Aorta (tissue), 5 donors: ENCODE data around the gene TAF1B. TPM values are rescaled to one million over a fixed set of nuclear protein-coding genes. Genes with fewer than 3 reads are reported as not detected.
"Not testable (repeated sequence)": the region's sequence is repeated elsewhere in the genome, so short reads cannot be mapped to it uniquely, and the experiment has no call there.

Experiments used
- ATAC-seq: fragments of 200-7000 bp; cut with Tn5 transposase; one replicate; pipeline ENCODE4 v1.9.1; 2022; ENCODE audit warnings: moderate library complexity; ENCODE audit not compliant: low FRiP score
- DNase-seq, 2 donors: peaks; one replicate each; pipeline ENCODE4 v3.0.0-alpha.2; 2020
- H3K27ac ChIP-seq, 2 donors: one replicate each; pipeline ENCODE4 v1.5.1; 2013; ENCODE audit warnings: low read length in 2 of 2, mild to moderate bottlenecking in 2 of 2, moderate library complexity in 2 of 2, control low read depth in 1 of 2, inconsistent platforms in 1 of 2, low read depth in 1 of 2
- H3K27me3 ChIP-seq, 2 donors: one replicate each; pipeline ENCODE4 v1.6.1; 2013; ENCODE audit warnings: control low read depth in 1 of 2, low read length in 1 of 2, mild to moderate bottlenecking in 1 of 2, moderate library complexity in 1 of 2; ENCODE audit not compliant: insufficient read depth in 2 of 2, control insufficient read depth in 1 of 2
- H3K36me3 ChIP-seq, 2 donors: one replicate each; pipeline ENCODE4 v1.6.1; 2013; ENCODE audit warnings: control low read depth in 1 of 2, low read length in 1 of 2, mild to moderate bottlenecking in 1 of 2; ENCODE audit not compliant: insufficient read depth in 2 of 2, control insufficient read depth in 1 of 2
- H3K4me1 ChIP-seq, 2 donors: one replicate each; pipeline ENCODE4 v1.6.1; 2013; ENCODE audit warnings: low read length in 2 of 2, control low read depth in 1 of 2, mild to moderate bottlenecking in 1 of 2, moderate library complexity in 1 of 2; ENCODE audit not compliant: insufficient read depth in 2 of 2, control insufficient read depth in 1 of 2
- H3K4me3 ChIP-seq, 2 donors: one replicate each; pipeline ENCODE4 v1.5.1; 2013; ENCODE audit warnings: low read length in 2 of 2, control low read depth in 1 of 2, mild to moderate bottlenecking in 1 of 2
- H3K9me3 ChIP-seq: one replicate; pipeline ENCODE4 v1.6.1; 2013; ENCODE audit warnings: mild to moderate bottlenecking, low read length; ENCODE audit not compliant: control insufficient read depth
- WGBS, 2 donors: extraction: QIAGEN DNeasy Blood & Tissue Kit; methylation state at CpG; one replicate each; pipeline ENCODE4 v1.1.7; 2013; 5-methylcytosine and 5-hydroxymethylcytosine counted together
- intact Hi-C, 2 donors: fragments of 100-400 bp; cut with DNase I; formaldehyde crosslinking; loops; one replicate each; pipeline versions ENCODE4 v1.14.2 to v1.15.0; 2022
- polyA plus RNA-seq, 2 donors: library from polyadenylated mRNA; stranded (reverse); fragments of 200-250 nt; gene quantifications; one replicate each; pipeline ENCODE4 v1.2.3, GENCODE V29; 2013
- total RNA-seq, 2 donors: library from RNA; stranded (reverse); fragmentation: NEBNext Ultra II Directional; extraction: Animal tissue kit (Norgen Biotek cat#: 25700); gene quantifications; one replicate each; pipeline ENCODE4 v1.2.1, GENCODE V29; 2021
- donor health status: healthy with polysubstance abuse.
- donor health status: Bipolar disorder and iron deficiency.
- donor health status: DM: no; HTN: no; CAD: no.
- donor health status: DM: no; HTN: no; CAD: no.
- donor health status: DM: yes; HTN: yes; CAD: no.

Gene TAF1B
- total and polyA plus RNA-seq, 4 donors: 2.8 to 21.9 (median 12.8) TPM

DNA sequence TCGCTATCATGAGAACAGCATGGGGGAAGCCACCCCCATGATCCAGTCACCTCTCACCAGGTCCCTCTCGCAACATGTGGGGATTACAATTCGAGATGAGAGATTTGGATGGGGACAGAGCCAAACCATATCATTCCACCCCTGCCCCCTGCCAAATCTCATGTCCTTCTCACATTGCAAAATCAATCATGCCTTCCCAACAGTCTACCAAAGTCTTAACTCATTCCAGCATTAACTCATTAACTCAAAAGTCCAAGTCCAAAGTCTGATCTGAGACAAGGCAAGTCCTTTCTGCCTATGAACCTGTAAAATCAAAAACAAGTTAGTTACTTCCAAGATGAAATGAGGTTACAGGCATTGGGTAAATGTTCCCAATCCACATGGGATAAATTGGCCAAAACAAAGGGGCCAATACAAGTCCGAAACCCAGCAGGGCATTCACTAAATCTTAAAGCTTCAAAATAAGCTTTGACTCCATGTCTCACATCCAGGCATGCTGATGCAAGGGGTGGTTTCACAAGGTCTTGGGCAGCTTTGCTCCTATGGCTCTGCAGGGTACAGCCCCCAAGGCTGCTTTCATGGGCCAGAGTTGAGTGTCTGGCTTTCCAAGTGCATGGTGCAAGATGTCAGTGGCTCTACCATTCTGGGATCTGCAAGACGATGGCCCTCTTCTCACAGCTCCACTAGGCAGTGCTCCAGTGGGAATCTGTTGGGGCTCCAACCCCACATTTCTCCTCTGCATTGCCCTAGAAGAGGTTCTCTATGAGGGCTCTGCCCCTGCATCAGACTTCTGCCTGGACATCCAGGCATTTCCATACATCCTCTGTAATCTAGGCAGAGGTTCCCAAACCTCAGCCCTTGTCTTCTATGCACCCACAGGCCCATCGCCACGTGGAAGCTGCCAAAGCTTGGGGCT, 14.8 kb downstream of the TAF1B start:
- no peak for DNase-seq
- intact Hi-C loops: no loop called here
- Histone ChIP-seq H3K27me3 (no peaks in the 10 kb centered on the region), H3K36me3 (peaks cover 2 to 10% of the 10 kb centered on the region in 2 donors), H3K4me1 (no peaks in the 10 kb centered on the region), H3K9me3 (no peaks in the 10 kb centered on the region), H3K27ac (no peak overlapping the region), H3K4me3 (no peak overlapping the region)
- 97 to 98% methylated on average over 7 of the region's 7 CpGs for WGBS, 2 donors
- no peak for ATAC-seq

- Histone ChIP-seq H3K4me3 (no peak overlapping the region), H3K4me1 (no peaks in the 10 kb centered on the region), H3K27ac (no peak overlapping the region), H3K27me3 (no peaks in the 10 kb centered on the region), H3K9me3 (no peaks in the 10 kb centered on the region), H3K36me3 (peaks cover 2 to 10% of the 10 kb centered on the region in 2 donors)
- intact Hi-C loops: no loop called here
- 99% methylated on average over 5 of the region's 5 CpGs for WGBS, 2 donors
- ATAC-seq (no peak), DNase-seq (no peak)
Observed at GRCh38 chr2:9858730-9859068, 15.4 kb downstream of the TAF1B start.

- H3K4me3 ChIP-seq, ATAC-seq, intact Hi-C loops: not testable (repeated sequence)
Observed at GRCh38 chr2:9860922-9861580, 17.8 kb downstream of the TAF1B start.

DNA sequence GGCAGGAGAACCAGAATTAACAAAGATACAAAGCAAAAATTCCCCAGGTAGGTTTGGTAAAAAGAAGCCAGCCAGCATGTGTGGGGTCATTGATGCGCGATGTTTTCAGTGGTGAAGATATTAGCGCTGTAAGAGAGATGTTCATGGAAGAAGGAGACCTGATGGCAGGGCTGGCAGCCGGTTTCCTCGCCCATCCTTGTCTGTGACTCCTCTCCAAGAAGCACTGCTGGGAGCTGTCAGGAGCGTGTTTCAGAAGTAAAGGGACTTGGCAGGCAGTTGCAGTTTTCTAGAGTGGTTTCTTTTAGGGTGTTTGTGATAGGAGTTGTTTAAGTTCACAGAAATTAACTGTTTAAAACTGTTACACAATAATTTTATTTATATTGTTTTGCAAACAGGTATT, 24.6 kb downstream of the TAF1B start:
- WGBS, 2 donors: 92% methylated on average over 6 of the region's 6 CpGs
- Histone ChIP-seq H3K4me3 (no peak overlapping the region), H3K27me3 (no peaks in the 10 kb centered on the region), H3K27ac (no peak overlapping the region), H3K4me1 (no peaks in the 10 kb centered on the region), H3K36me3 (no peaks in the 10 kb centered on the region), H3K9me3 (no peaks in the 10 kb centered on the region)
- intact Hi-C loops: no loop called here
- DNase-seq: no peak
- ATAC-seq: no peak

More at GRCh38 chr2:9860922-9861580, 17.8 kb downstream of the TAF1B start:
- not testable (repeated sequence) for H3K9me3 ChIP-seq, H3K27ac ChIP-seq, H3K4me1 ChIP-seq, DNase-seq, H3K36me3 ChIP-seq, H3K27me3 ChIP-seq
- WGBS, 2 donors: 96 to 98% methylated on average over 21 of the region's 21 CpGs

GRCh38 chr2:9873337-9873736, 30.1 kb downstream of the TAF1B start:
- peaks cover 4 to 5% of the 10 kb centered on the region in 2 donors for H3K36me3 ChIP-seq

DNA sequence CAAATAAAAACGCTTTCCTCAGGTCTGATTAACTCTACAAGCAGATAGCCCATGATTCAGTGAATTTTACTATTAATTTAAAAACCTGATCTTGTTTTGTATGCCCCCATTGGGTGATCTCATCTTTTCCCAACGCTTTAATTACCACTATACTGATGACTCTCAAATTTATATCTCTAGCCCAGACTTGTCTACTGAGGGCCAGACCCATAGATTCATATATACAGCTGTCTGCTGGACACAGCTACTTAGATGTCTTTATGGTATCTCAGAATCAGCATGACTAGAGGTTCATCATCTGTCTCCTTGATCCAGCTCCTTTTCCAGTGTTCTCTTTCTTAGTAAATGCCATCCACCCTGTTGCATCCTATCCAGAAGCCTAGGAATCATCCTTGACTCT, 33.8 kb downstream of the TAF1B start:
- H3K9me3 ChIP-seq: no peaks in the 10 kb centered on the region
- no peak overlapping the region for H3K4me3 ChIP-seq
- intact Hi-C loops: no loop called here
- no peaks in the 10 kb centered on the region for H3K4me1 ChIP-seq
- no peaks in the 10 kb centered on the region for H3K27me3 ChIP-seq
- H3K27ac ChIP-seq: no peak overlapping the region
- ATAC-seq: no peak
- no peak for DNase-seq
- peaks cover 4 to 5% of the 10 kb centered on the region in 2 donors for H3K36me3 ChIP-seq
- 63 to 97% methylated on average over 2 of the region's 2 CpGs for WGBS, 2 donors

More at GRCh38 chr2:9873337-9873736, 30.1 kb downstream of the TAF1B start:
- no peaks in the 10 kb centered on the region for H3K4me1 ChIP-seq
- H3K9me3 ChIP-seq: no peaks in the 10 kb centered on the region
- no peaks in the 10 kb centered on the region for H3K27me3 ChIP-seq
- no peak overlapping the region for H3K4me3 ChIP-seq
- ATAC-seq (no peak), DNase-seq (no peak)
- intact Hi-C loops: no loop called here
- WGBS, 2 donors: 100% methylated on average over 1 of the region's 1 CpG
- H3K27ac ChIP-seq: no peak overlapping the region

- no peak overlapping the region for H3K4me3 ChIP-seq
- H3K27me3 ChIP-seq: no peaks in the 10 kb centered on the region
- H3K27ac ChIP-seq: no peak overlapping the region
- peaks cover 4 to 5% of the 10 kb centered on the region in 2 donors for H3K36me3 ChIP-seq
- no peak for DNase-seq
- no peaks in the 10 kb centered on the region for H3K9me3 ChIP-seq
- H3K4me1 ChIP-seq: no peaks in the 10 kb centered on the region
- no peak for ATAC-seq
- WGBS, 2 donors: 95 to 98% methylated on average over 2 of the region's 2 CpGs
- intact Hi-C loops: no loop called here
Observed at GRCh38 chr2:9877726-9878125, 34.5 kb downstream of the TAF1B start.

GRCh38 chr2:9879455-9880194, 36.4 kb downstream of the TAF1B start:
- Histone ChIP-seq H3K27me3 (no peaks in the 10 kb centered on the region), H3K4me1 (no peaks in the 10 kb centered on the region), H3K4me3 (no peak overlapping the region), H3K9me3 (no peaks in the 10 kb centered on the region), H3K36me3 (peaks cover 3 to 4% of the 10 kb centered on the region in 2 donors), H3K27ac (no peak overlapping the region)
- WGBS, 2 donors: 89 to 91% methylated on average over 7 of the region's 7 CpGs
- DNase-seq (no peak), ATAC-seq (no peak)
- intact Hi-C loops: no loop called here
